ENCODE measurements around the gene LAD1.

DNA sequence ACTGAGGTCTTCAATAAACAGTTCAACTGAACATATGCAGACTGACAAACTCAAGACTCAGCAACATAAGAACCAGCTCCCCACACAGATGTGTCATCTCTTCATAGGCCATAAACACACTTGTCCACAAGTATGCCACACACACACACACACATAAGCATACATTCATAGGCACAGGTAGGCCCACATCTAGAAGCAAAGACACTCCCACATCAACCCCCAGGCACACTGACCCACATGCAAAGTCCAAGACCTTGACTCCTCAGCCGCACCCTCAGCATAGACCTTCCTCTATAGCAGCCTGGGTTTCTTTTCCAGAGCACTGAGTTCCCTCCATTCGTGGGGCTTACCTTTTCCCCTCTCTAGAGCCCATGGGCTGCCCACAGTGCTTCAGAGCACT, 1.4 kb downstream of the LAD1 start:
- TF ChIP-seq, protein P1, sequence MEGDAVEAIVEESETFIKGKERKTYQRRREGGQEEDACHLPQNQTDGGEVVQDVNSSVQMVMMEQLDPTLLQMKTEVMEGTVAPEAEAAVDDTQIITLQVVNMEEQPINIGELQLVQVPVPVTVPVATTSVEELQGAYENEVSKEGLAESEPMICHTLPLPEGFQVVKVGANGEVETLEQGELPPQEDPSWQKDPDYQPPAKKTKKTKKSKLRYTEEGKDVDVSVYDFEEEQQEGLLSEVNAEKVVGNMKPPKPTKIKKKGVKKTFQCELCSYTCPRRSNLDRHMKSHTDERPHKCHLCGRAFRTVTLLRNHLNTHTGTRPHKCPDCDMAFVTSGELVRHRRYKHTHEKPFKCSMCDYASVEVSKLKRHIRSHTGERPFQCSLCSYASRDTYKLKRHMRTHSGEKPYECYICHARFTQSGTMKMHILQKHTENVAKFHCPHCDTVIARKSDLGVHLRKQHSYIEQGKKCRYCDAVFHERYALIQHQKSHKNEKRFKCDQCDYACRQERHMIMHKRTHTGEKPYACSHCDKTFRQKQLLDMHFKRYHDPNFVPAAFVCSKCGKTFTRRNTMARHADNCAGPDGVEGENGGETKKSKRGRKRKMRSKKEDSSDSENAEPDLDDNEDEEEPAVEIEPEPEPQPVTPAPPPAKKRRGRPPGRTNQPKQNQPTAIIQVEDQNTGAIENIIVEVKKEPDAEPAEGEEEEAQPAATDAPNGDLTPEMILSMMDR (conservative IDR thresholded peaks at IDR 0.05 in 1 of 2, IDR thresholded peaks at IDR 0.05 in 1 of 2; ENCODE audit: low read depth in 1 of 2, low read length in 2 of 2), result no peak
- TF ChIP-seq EZH2 (IDR thresholded peaks at IDR 0.05; ENCODE audit: low read length, missing control alignments), result no peak

Measured in fibroblast of lung (primary cell).